GM12878 (cell line): ENCODE results near the gene ANO6. TPM values are rescaled to one million over a fixed set of nuclear protein-coding genes. Genes with fewer than 3 reads are reported as not detected.
A peak's percentile ranks its signal among the peaks of the same experiment; 100 is the strongest.

Source experiments
- ATAC-seq: fragments of 200-7000 bp; cut with Tn5 transposase; 3 replicates; pipeline ENCODE4 v1.9.1; 2020; ENCODE audit warnings: mild to moderate bottlenecking, moderate library complexity
- BruUV-seq: library from RNA; stranded (reverse); fragments of 400-500 nt; replicated peaks from 2 replicates; lab custom pipeline; 2021; lab: Mats Ljungman, UMichigan
- CTCF ChIA-PET: fragments of 300-600 bp; sonication (Branson Sonifier 250); formaldehyde crosslinking; extraction: SDS; loops from one replicate; lab custom pipeline; 2021; ENCODE audit warnings: inconsistent platforms; lab: Yijun Ruan, JAX
- POLR2A ChIA-PET: fragments of 350-600 bp; formaldehyde crosslinking; extraction: SDS; loops from one replicate; lab custom pipeline; 2021; ENCODE audit warnings: inconsistent platforms; lab: Charles Lee
- RAD21 ChIA-PET: fragments of 300-600 bp; sonication (Branson Sonifier 250); formaldehyde crosslinking; loops from one replicate; lab custom pipeline; 2023; ENCODE audit warnings: antibody characterized with exemption; ENCODE audit not compliant: unreplicated experiment; lab: Charles Lee
- SMC1A ChIA-PET: fragments of 300-600 bp; sonication (Branson Sonifier 250); formaldehyde crosslinking; loops from one replicate; lab custom pipeline; 2023; ENCODE audit not compliant: unreplicated experiment, uncharacterized antibody; lab: Charles Lee
- DNase-seq: peaks from one replicate; pipeline ENCODE4 v3.0.0-alpha.2; 2011; ENCODE audit warnings: low read depth, low spot score
- FAIRE-seq: peaks from 3 replicates; lab custom pipeline; 2011; peaks lifted over from hg19 to GRCh38; lab: Jason Lieb, UNC
- H2AFZ ChIP-seq: 2 replicates; pipeline ENCODE4 v1.6.0; 2011; ENCODE audit warnings: low read depth, low read length, control low read depth; ENCODE audit not compliant: control insufficient read depth
- H3K27ac ChIP-seq: 2 replicates; pipeline ENCODE4 v1.5.1; 2011; ENCODE audit warnings: control low read depth; ENCODE audit not compliant: control insufficient read depth, insufficient read depth
- H3K27me3 ChIP-seq, 2 experiments: replicated peaks in 1 of 2; 2 replicates each; pipeline versions ENCODE4 v1.6.0 to v1.6.1; 2011; ENCODE audit warnings: low read length in 1 of 2; ENCODE audit not compliant: control insufficient read depth in 2 of 2, insufficient read depth in 2 of 2
- H3K36me3 ChIP-seq, 2 experiments: 2 replicates each; pipeline ENCODE4 v1.5.1; 2011; ENCODE audit warnings: low read length in 1 of 2; ENCODE audit not compliant: control insufficient read depth in 2 of 2, insufficient read depth in 2 of 2
- H3K4me1 ChIP-seq: 2 replicates; pipeline ENCODE4 v1.6.1; 2011; ENCODE audit warnings: mild to moderate bottlenecking, low read length, moderate library complexity, mixed read lengths; ENCODE audit not compliant: control insufficient read depth, insufficient read depth
- H3K4me2 ChIP-seq: 2 replicates; pipeline ENCODE4 v1.6.0; 2011; ENCODE audit warnings: control low read depth; ENCODE audit not compliant: control insufficient read depth, insufficient read depth
- H3K4me3 ChIP-seq: fragments of 200-600 bp; sonication (generic); 2 replicates; pipeline ENCODE4 v1.5.1; 2016
- H3K79me2 ChIP-seq: 2 replicates; pipeline ENCODE4 v1.6.0; 2011; ENCODE audit warnings: low read length; ENCODE audit not compliant: control insufficient read depth, insufficient read depth
- H3K9ac ChIP-seq: 2 replicates; pipeline ENCODE4 v1.8.0; 2011; ENCODE audit warnings: low read length, control low read depth, mixed read lengths; ENCODE audit not compliant: control insufficient read depth, insufficient read depth
- H3K9me3 ChIP-seq: replicated peaks from 3 replicates; pipeline ENCODE4 v1.5.1; 2011; ENCODE audit warnings: mild to moderate bottlenecking, low read length; ENCODE audit not compliant: control insufficient read depth, insufficient read depth
- H4K20me1 ChIP-seq: 2 replicates; pipeline ENCODE4 v1.6.0; 2011; ENCODE audit not compliant: control insufficient read depth, insufficient read depth
- BHLHE40 ChIP-seq, 2 experiments: fragments of 450-650 bp in 1 of 2; IDR thresholded peaks; 2 replicates each; pipeline ENCODE4 v1.6.1; 2011 to 2017; ENCODE audit warnings: low read depth in 2 of 2, borderline replicate concordance in 1 of 2, improper control_type of control experiment in 1 of 2, low read length in 1 of 2, mild to moderate bottlenecking in 1 of 2
- BRCA1 ChIP-seq: IDR thresholded peaks from 2 replicates; pipeline ENCODE4 v1.6.1; 2011; ENCODE audit warnings: low read depth, low read length, improper control_type of control experiment
- KDM1A ChIP-seq: fragments of 200-600 bp; sonication (generic); IDR thresholded peaks from 2 replicates; pipeline ENCODE4 v1.6.1; 2016; ENCODE audit warnings: borderline replicate concordance
- NFYB ChIP-seq: IDR thresholded peaks from 2 replicates; pipeline ENCODE4 v1.6.1; 2011; ENCODE audit warnings: low read depth, mild to moderate bottlenecking, low read length, improper control_type of control experiment, moderate library complexity; ENCODE audit not compliant: insufficient read depth
- RAD21 ChIP-seq: IDR thresholded peaks from 2 replicates; pipeline ENCODE4 v1.6.1; 2011; ENCODE audit warnings: mild to moderate bottlenecking, low read depth, low read length, moderate library complexity; ENCODE audit not compliant: insufficient read depth
- RAD51 ChIP-seq: fragments of 450-650 bp; IDR thresholded peaks from 2 replicates; pipeline ENCODE4 v1.6.1; 2016; ENCODE audit warnings: moderate library complexity, mild to moderate bottlenecking, inconsistent platforms
- RCOR1 ChIP-seq: conservative IDR thresholded peaks from 2 replicates; pipeline ENCODE4 v1.6.1; 2012; ENCODE audit warnings: low read depth, low read length, improper control_type of control experiment
- REST ChIP-seq: IDR thresholded peaks from 2 replicates; pipeline ENCODE4 v1.6.1; 2012; ENCODE audit warnings: mild to moderate bottlenecking, low read depth, low read length
- ZNF622 ChIP-seq: fragments of 450-650 bp; IDR thresholded peaks from 2 replicates; pipeline ENCODE4 v1.6.1; 2017; ENCODE audit warnings: mild to moderate bottlenecking, inconsistent platforms
- WGBS: methylation state at CpG from one replicate; pipeline ENCODE4 v1.1.6; 2016; ENCODE audit warnings: low lambda C conversion rate; ENCODE audit not compliant: insufficient replicate concordance, insufficient coverage; ENCODE audit errors: missing lambda C conversion rate; 5-methylcytosine and 5-hydroxymethylcytosine counted together
- in situ Hi-C: fragments of 300-500 bp; cut with MboI; formaldehyde crosslinking; loops from 9 replicates; pipeline ENCODE4 v1.14.3; 2018; ENCODE audit warnings: mixed read lengths
- intact Hi-C: fragments of 100-400 bp; cut with micrococcal nuclease; formaldehyde crosslinking; loops from one replicate; pipeline ENCODE4 v1.14.2; 2022; ENCODE audit not compliant: unreplicated experiment
- polyA plus RNA-seq, 11 experiments: library from polyadenylated mRNA; depleted of rRNA in 4 of 11; unstranded in 6 of 11; stranded (reverse) in 5 of 11; fragments of >200 nt; fragmentation: Nextera tagmentation in 4 of 11; fragmentation: Illumina TruSeq in 1 of 11; extraction: Ambion mirVana in 4 of 11; extraction: Trizol in 1 of 11; gene quantifications; 1 replicate in 1 of 11; 2 replicates in 10 of 11; pipeline versions ENCODE4 v1.2.1 to v1.2.3, GENCODE V29; 2011 to 2016; ENCODE audit warnings: inconsistent platforms in 2 of 11, missing spikeins in 2 of 11, low read depth in 1 of 11
- total RNA-seq, 4 experiments: library from RNA; depleted of rRNA in 3 of 4; stranded (reverse); fragments of >200 nt in 3 of 4; fragmentation: Illumina TruSeq in 1 of 4; extraction: Trizol in 1 of 4; gene quantifications; 2 replicates each; pipeline versions ENCODE4 v1.2.1 to v1.2.3, GENCODE V29; 2013 to 2021

The ANO6 gene
- total and polyA plus RNA-seq, 10 of the 15 experiments (the other 5 are each of a cell fraction or from before 2014, with no cell fraction given): 4.6 to 30.3 (median 26.0) TPM

- H3K4me2 ChIP-seq: peak overlapping the region; percentile 83
- SMC1A ChIA-PET: interaction anchor here (1.0 to 1.4 kb wide), 6 partner anchors 8 to 320 kb away, joined by 3 to 6 read pairs (median 4); partner anchors contain the start of gene ANO6
- no TSS peak for BruUV-seq
- peaks cover 11% of the 10 kb centered on the region for H3K4me1 ChIP-seq
- H3K27me3 ChIP-seq: no peaks in the 10 kb centered on the region
- H2AFZ ChIP-seq: no peak overlapping the region
- no peak for DNase-seq
- peaks cover 74% of the 10 kb centered on the region for H3K79me2 ChIP-seq
- peak overlapping the region; percentile 44 for H3K27ac ChIP-seq
- H3K36me3 ChIP-seq: peaks cover 0 to 1% of the 10 kb centered on the region in 2 experiments; a peak in 1 of 4 replicates
- TF ChIP-seq RAD51 (peak; percentile 38; the same call in 1 of the 2 replicates), KDM1A (no peak), BRCA1 (no peak), BHLHE40 (IDR thresholded peaks at IDR 0.05; ENCODE audit: borderline replicate concordance in 1 of 2, low read depth in 2 of 2, low read length in 1 of 2) (peak in 1 of 2 experiments; percentile 29; a peak in 1 of 4 replicates), RCOR1 (no peak), NFYB (no peak), REST (no peak), RAD21 (no peak), ZNF622 (no peak)
- no peaks in the 10 kb centered on the region for H3K9me3 ChIP-seq
- POLR2A ChIA-PET: interaction anchor here (1.1 to 2.6 kb wide), 4 partner anchors 9 to 21 kb away, joined by 3 to 10 read pairs (median 4); partner anchors contain the start of gene ANO6
- RAD21 ChIA-PET: interaction anchor here (1.7 kb wide), 1 partner anchor 8 kb away, joined by 9 read pairs; the partner anchor contains the start of gene ANO6
- in situ Hi-C loops: no loop called here
- H3K9ac ChIP-seq: no peak overlapping the region
- WGBS: 68% methylated on average over 2 of the region's 2 CpGs
- FAIRE-seq: no peak
- H3K4me3 ChIP-seq: peak overlapping the region; percentile 47; the same call in 1 of the 2 replicates
- CTCF ChIA-PET: interaction anchor here (1.0 to 1.4 kb wide), 2 partner anchors 9 kb away, joined by 5 read pairs; no protein-coding TSS in a partner anchor
- intact Hi-C loops: no loop called here
- no peaks in the 10 kb centered on the region for H4K20me1 ChIP-seq
- peak; percentile 50 for ATAC-seq
Observed at GRCh38 chr12:45223868-45224267, 8.0 kb downstream of the ANO6 start.
